ENCODE data around the gene KATNAL1. TPM values are rescaled to one million over a fixed set of nuclear protein-coding genes. Genes with fewer than 3 reads are reported as not detected.

KATNAL1 gene
- polyA plus RNA-seq, 3 donors: 0.49 to 1.2 (median 1.0) TPM

GRCh38 chr13:30186634-30187415 is 120.5 kb downstream of the KATNAL1 start:
- WGBS (ENCODE audit: insufficient coverage): 95% methylated on average over 5 of the region's 10 CpGs
- intact Hi-C loops (cut with micrococcal nuclease): no loop called here

More at GRCh38 chr13:30186634-30187415, 120.5 kb downstream of the KATNAL1 start:
- peaks cover 0 to 2% (median 2%) of the 10 kb centered on the region in 3 donors for H3K27me3 Mint-ChIP-seq (ENCODE audit: low read depth in 3 of 3)
- H3K36me3 Mint-ChIP-seq: no peaks in the 10 kb centered on the region
- H3K4me1 Mint-ChIP-seq: no peaks in the 10 kb centered on the region
- Histone ChIP-seq H2AFZ (ENCODE audit: insufficient read depth, low read depth, low read length, poor library complexity, severe bottlenecking) (no peak overlapping the region), H3K79me2 (ENCODE audit: insufficient read depth, low read length) (no peaks in the 10 kb centered on the region), H4K20me1 (ENCODE audit: insufficient read depth, low read length) (no peaks in the 10 kb centered on the region), H3K27ac (ENCODE audit: low read depth in 1 of 2, low read length in 2 of 2) (no peak overlapping the region), H3K27me3 (ENCODE audit: control insufficient read depth in 2 of 2, insufficient read depth in 2 of 2, low read length in 2 of 2) (no peaks in the 10 kb centered on the region), H3K4me1 (ENCODE audit: control insufficient read depth in 1 of 2, insufficient read depth in 2 of 2, low read length in 2 of 2) (no peaks in the 10 kb centered on the region), H3K4me3 (replicated peaks in 1 of 3; ENCODE audit: low read depth in 2 of 3, low read length in 3 of 3) (no peak overlapping the region), H3K9me3 (replicated peaks in 1 of 2; ENCODE audit: control insufficient read depth in 1 of 2, insufficient read depth in 1 of 2, low read length in 2 of 2) (peaks cover 0 to 6% of the 10 kb centered on the region in 2 donors), H3K4me2 (replicated peaks; ENCODE audit: extremely low read depth, low read length, poor library complexity, severe bottlenecking) (no peak overlapping the region), H3K36me3 (replicated peaks in 1 of 2; ENCODE audit: control insufficient read depth in 1 of 2, insufficient read depth in 2 of 2, low read length in 2 of 2) (no peaks in the 10 kb centered on the region), H3K9ac (ENCODE audit: insufficient read depth, low read length, poor library complexity, severe bottlenecking) (no peak overlapping the region)
- peaks cover 0 to 7% (median 5%) of the 10 kb centered on the region in 7 donors for H3K9me3 Mint-ChIP-seq
- no peak for DNase-seq
- no peak for TF ChIP-seq CTCF (IDR thresholded peaks at IDR 0.05)
- no peak overlapping the region for H3K4me3 Mint-ChIP-seq
- no peak overlapping the region for H3K27ac Mint-ChIP-seq

Data from CD14-positive monocyte (primary cell).